NT2/D1 (cell line): ENCODE results near the gene TICRR.

Experiments used
- DNase-seq: peaks from one replicate; pipeline ENCODE4 v3.0.0-alpha.2; 2011; ENCODE audit warnings: low read depth, low spot score
- H3K27me3 ChIP-seq: 2 replicates; pipeline ENCODE4 v1.6.0; 2011; ENCODE audit warnings: mild to moderate bottlenecking; ENCODE audit not compliant: insufficient read length, insufficient read depth
- H3K36me3 ChIP-seq: 2 replicates; pipeline ENCODE4 v1.6.1; 2011; ENCODE audit warnings: mild to moderate bottlenecking, low read length, mixed read lengths; ENCODE audit not compliant: insufficient read depth, insufficient read length
- H3K4me1 ChIP-seq: 2 replicates; pipeline ENCODE4 v1.5.1; 2011; ENCODE audit not compliant: insufficient read depth, insufficient read length
- H3K4me3 ChIP-seq: 2 replicates; pipeline ENCODE4 v1.5.1; 2011; ENCODE audit warnings: low read depth; ENCODE audit not compliant: insufficient read length
- H3K9ac ChIP-seq: 2 replicates; pipeline ENCODE4 v1.6.0; 2011; ENCODE audit warnings: low read depth; ENCODE audit not compliant: insufficient read length
- H3K9me3 ChIP-seq: 2 replicates; pipeline ENCODE4 v1.5.1; 2011; ENCODE audit warnings: mild to moderate bottlenecking, low read length; ENCODE audit not compliant: insufficient read depth
- SUZ12 ChIP-seq: IDR thresholded peaks from 2 replicates; pipeline ENCODE4 v1.6.1; 2011; ENCODE audit not compliant: insufficient read length, insufficient read depth; ENCODE audit errors: extremely low read depth
- YY1 ChIP-seq: IDR thresholded peaks from 2 replicates; pipeline ENCODE4 v1.6.1; 2011; ENCODE audit not compliant: insufficient read length, insufficient read depth
- ZNF274 ChIP-seq: IDR thresholded peaks from 2 replicates; pipeline ENCODE4 v1.6.1; 2011; ENCODE audit warnings: mild to moderate bottlenecking, low read depth, low read length

The TICRR gene

DNA sequence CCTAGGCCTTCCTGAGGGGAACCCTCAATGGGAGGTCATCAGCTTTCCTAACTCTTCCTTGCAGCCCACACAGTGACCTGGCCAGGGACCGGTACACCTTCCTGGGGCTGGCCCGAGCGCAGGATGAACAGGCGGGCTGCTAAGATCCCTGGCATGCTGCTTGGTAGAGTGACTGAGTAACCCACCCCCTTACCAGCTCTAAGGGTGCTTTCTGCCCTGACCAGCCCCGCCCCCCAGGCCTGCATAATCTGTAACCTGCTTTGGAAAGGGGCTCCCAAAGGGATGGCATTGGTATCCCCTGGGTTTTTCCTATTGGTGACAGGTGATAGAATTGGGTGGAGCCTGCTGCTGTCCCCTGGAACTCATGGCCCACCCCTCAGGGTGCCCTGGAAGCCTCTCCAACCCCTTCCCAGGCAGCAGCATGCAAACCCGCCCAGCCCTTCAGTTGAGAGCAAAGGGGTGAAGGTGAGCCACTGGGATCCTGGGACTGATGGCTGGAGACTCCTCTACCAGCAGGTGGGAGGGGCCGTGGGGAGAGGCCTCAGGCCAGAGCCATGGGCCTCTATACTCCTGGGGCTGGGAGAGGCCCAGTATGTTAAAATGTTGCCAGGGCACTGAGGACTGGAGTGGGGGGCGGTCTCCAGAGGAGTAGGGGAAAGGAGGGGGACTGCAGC lies 91.1 kb downstream of the TICRR start:
- Histone ChIP-seq H3K9ac (peak overlapping the region; percentile 75), H3K4me3 (peak overlapping the region; percentile 42)

DNA sequence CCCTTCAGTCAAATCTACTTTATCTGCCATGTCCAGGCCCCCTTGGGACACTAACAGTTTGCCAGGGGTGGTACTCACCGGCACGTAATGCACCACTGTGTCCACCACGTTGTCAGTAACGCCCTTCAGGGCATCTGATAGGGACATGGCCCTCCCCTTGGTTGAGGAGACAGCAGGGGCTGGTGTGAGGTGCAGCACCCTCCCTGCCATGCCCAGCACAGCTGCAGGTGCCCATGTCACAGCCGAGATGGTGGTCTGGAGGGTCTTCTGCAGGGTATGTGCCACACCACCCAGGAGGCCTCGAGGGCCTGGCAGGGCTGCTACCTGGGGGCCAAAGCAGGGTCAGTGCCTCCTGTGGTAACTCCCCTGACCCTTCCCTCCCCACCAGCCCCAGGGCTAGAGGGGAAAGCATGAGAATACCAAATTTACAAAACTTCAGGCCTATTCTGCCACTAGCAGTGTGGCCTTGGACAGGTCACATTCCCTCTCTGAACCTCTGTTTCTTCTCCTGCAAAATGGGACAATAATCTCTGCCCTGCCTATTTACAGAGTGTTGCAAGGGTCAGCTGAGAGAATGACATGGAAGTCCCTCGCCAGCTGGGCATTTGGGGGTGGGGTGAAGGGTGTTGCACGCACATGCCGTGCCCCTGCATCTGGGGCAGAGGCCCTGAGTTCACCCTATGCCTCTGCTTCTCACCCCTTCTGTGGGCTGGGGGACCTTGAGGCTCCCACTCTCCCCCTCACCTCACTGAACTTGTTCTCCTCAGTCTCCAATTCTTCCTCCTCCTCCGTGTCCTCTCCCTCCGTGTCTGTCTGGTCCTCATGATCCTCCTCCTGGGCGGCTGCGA lies 91.8 kb downstream of the TICRR start:
- no peaks in the 10 kb centered on the region for H3K36me3 ChIP-seq
- no peak overlapping the region for H3K4me3 ChIP-seq
- no peaks in the 10 kb centered on the region for H3K9me3 ChIP-seq
- peaks cover 14% of the 10 kb centered on the region for H3K4me1 ChIP-seq
- DNase-seq, result no peak
- no peak for TF ChIP-seq SUZ12
- TF ChIP-seq YY1, result no peak
- TF ChIP-seq ZNF274, result no peak
- H3K9ac ChIP-seq, result no peak overlapping the region
- H3K27me3 ChIP-seq, result peaks cover 21% of the 10 kb centered on the region

More for the DNA sequence above, 91.1 kb downstream of the TICRR start:
- no peak for DNase-seq
- H3K9me3 ChIP-seq, result no peaks in the 10 kb centered on the region
- peaks cover 21% of the 10 kb centered on the region for H3K27me3 ChIP-seq
- H3K36me3 ChIP-seq, result no peaks in the 10 kb centered on the region
- TF ChIP-seq YY1, result no peak
- no peak for TF ChIP-seq SUZ12
- no peak for TF ChIP-seq ZNF274
- H3K4me1 ChIP-seq, result peaks cover 14% of the 10 kb centered on the region

DNA sequence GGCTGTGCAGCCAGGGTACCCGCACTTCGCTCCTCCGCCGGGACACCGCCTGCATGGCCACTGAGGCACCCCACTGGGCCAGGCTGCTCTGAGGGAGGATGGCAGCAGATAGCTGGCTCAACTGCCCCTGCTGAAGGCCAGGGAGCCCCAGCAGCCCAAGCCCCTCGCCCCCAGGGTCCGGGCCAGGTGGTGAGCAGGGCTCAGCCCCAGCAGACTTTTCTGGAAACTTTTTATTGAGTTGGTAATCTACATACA lies 92.4 kb downstream of the TICRR start:
- H3K36me3 ChIP-seq, result no peaks in the 10 kb centered on the region
- no peak overlapping the region for H3K9ac ChIP-seq
- no peak overlapping the region for H3K4me3 ChIP-seq
- H3K9me3 ChIP-seq, result no peaks in the 10 kb centered on the region
- peaks cover 12% of the 10 kb centered on the region for H3K4me1 ChIP-seq
- DNase-seq, result no peak
- H3K27me3 ChIP-seq, result peaks cover 21% of the 10 kb centered on the region
- no peak for TF ChIP-seq SUZ12
- TF ChIP-seq YY1, result no peak
- TF ChIP-seq ZNF274, result no peak

DNA sequence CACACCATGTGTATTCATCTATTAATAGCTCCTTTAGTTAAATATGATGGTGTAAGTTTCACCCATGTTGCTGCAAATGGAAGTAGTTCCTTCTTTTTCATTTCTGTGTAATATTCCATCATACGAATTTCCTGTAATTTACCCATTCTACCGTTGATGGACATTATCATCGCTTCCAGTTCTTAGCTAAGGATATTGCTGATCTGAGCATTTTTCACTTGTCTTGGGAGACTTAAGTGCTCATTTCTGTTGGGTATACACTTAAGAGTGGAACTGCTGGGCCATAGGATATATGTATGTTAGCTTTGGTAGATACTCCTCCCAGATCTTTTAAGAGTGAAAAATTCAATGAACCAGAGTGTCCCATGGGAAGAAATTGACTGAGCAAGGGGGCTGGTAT lies 92.9 kb downstream of the TICRR start:
- Histone ChIP-seq H3K27me3 (peaks cover 21% of the 10 kb centered on the region), H3K9me3 (no peaks in the 10 kb centered on the region), H3K9ac (no peak overlapping the region), H3K4me1 (peaks cover 7% of the 10 kb centered on the region), H3K36me3 (no peaks in the 10 kb centered on the region), H3K4me3 (no peak overlapping the region)
- no peak for DNase-seq
- TF ChIP-seq SUZ12 (no peak), YY1 (no peak), ZNF274 (no peak)

DNA sequence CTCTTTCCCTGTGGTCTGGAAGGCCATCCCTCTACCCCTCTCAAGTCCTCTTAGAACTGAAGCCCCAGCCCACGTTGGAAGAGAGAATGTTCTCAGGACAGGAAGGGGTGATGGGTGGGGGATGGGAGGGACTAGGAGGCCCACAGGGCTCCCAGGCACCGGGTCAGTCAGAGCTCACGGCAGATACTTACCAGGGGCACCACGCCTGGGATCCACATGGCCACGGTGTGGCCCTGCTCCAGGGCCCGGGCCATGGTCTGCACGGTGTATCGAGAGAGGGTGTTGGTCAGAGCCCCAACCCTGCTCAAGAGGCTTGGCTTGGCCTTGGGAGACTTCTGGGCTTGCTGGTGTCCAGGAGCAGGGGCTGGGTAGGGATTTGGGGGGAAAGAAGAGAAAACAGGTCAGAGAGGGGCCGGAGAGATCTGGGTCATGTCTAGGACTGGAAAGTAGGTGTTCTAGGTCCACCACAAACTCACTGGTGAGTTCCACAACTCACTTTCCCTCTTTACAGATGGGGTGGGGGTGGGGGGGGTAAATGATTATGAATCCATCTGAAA lies 94.1 kb downstream of the TICRR start:
- peaks cover 19% of the 10 kb centered on the region for H3K27me3 ChIP-seq
- DNase-seq, result no peak
- H3K4me3 ChIP-seq, result no peak overlapping the region
- no peak overlapping the region for H3K9ac ChIP-seq
- TF ChIP-seq ZNF274, result no peak
- no peak for TF ChIP-seq YY1
- no peak for TF ChIP-seq SUZ12
- H3K4me1 ChIP-seq, result peaks cover 7% of the 10 kb centered on the region
- no peaks in the 10 kb centered on the region for H3K9me3 ChIP-seq
- no peaks in the 10 kb centered on the region for H3K36me3 ChIP-seq

DNA sequence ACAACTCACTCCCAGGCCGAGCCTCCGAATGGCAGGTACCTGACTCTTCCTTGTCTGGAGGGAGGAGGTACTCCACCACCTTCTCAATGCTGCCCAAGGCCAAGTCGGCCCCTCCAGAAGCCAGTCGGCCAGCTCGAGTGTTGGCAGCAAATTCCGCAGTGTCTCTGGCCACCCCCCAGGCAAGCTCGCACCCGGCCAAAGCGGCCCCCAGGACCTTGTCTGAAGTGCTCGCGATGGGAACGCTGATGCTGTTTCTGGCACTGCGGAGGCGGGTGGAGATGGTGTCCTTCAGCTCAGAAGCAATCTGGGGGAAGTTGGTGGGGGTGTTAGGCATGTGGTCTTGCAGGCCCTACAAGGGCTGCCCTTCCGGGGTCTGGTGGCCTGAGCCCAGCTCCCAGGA lies 94.7 kb downstream of the TICRR start:
- H3K9ac ChIP-seq, result no peak overlapping the region
- no peaks in the 10 kb centered on the region for H3K36me3 ChIP-seq
- peaks cover 7% of the 10 kb centered on the region for H3K4me1 ChIP-seq
- peaks cover 14% of the 10 kb centered on the region for H3K27me3 ChIP-seq
- no peak for DNase-seq
- TF ChIP-seq SUZ12 (no peak), YY1 (no peak), ZNF274 (no peak)
- no peaks in the 10 kb centered on the region for H3K9me3 ChIP-seq
- H3K4me3 ChIP-seq, result no peak overlapping the region

DNA sequence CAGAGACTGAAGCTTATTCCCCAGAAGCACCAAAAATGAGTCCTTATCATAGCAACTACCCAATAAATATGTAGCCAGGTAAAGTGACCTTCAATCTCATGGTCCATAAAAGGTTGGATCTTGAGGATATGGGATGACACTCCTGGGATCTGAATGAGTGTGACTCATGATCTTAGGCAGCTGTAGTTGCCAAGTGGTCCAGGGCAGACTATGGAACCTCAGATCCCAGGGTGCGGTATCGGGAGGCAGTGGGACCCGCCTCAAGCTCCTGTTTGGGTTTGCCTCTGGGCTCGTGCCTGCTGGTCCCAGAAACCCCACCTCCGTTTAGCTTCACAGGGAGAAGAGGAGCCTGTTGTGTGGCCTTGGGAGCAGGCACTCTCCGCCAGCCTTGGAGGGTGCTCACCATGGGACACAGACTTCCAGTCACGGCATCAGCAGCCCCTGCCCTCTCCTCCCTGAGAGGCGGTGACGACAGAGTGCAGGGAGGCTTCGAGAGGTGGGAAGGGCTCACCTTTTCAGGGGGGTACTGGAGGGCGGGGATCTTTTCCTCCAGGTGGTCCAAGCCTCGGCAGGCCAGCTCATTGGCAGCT lies 95.8 kb downstream of the TICRR start:
- H3K4me1 ChIP-seq, result peaks cover 3% of the 10 kb centered on the region
- no peak overlapping the region for H3K9ac ChIP-seq
- no peaks in the 10 kb centered on the region for H3K9me3 ChIP-seq
- DNase-seq, result no peak
- H3K36me3 ChIP-seq, result no peaks in the 10 kb centered on the region
- H3K4me3 ChIP-seq, result no peak overlapping the region
- peaks cover 2% of the 10 kb centered on the region for H3K27me3 ChIP-seq
- TF ChIP-seq ZNF274 (no peak), SUZ12 (no peak), YY1 (no peak)
